HEK293T (cell line): ENCODE data around the gene FGF3.

Experiments
- CTCF ChIA-PET: fragments of 350-600 bp; formaldehyde crosslinking; extraction: SDS; loops from one replicate; lab custom pipeline; 2021; ENCODE audit warnings: antibody characterized with exemption, inconsistent platforms; lab: Yijun Ruan, JAX
- POLR2A ChIA-PET: fragments of 350-600 bp; formaldehyde crosslinking; extraction: SDS; loops from one replicate; lab custom pipeline; 2020; ENCODE audit warnings: antibody characterized with exemption, inconsistent platforms; lab: Yijun Ruan, JAX
- DNase-seq: peaks from one replicate; pipeline ENCODE4 v3.0.0; 2012; ENCODE audit warnings: mixed read lengths; ENCODE audit errors: extremely low spot score
- ARNT ChIP-seq: fragments of 450-650 bp; IDR thresholded peaks from 2 replicates; pipeline ENCODE4 v1.6.1; 2017; ENCODE audit warnings: mild to moderate bottlenecking
- BHLHE40 ChIP-seq: fragments of 450-650 bp; IDR thresholded peaks from 2 replicates; pipeline ENCODE4 v1.6.1; 2016; ENCODE audit warnings: mild to moderate bottlenecking, moderate library complexity, borderline replicate concordance
- CTBP1 ChIP-seq: fragments of 450-650 bp; IDR thresholded peaks from 2 replicates; pipeline ENCODE4 v1.6.1; 2016; ENCODE audit warnings: borderline replicate concordance
- ELF4 ChIP-seq: fragments of 450-650 bp; IDR thresholded peaks from 2 replicates; pipeline ENCODE4 v1.6.1; 2017; ENCODE audit warnings: antibody characterized with exemption
- FOXA1 ChIP-seq: fragments of 450-650 bp; IDR thresholded peaks from 2 replicates; pipeline ENCODE4 v1.6.1; 2016; ENCODE audit warnings: mild to moderate bottlenecking
- FOXK2 ChIP-seq: fragments of 450-650 bp; IDR thresholded peaks from 2 replicates; pipeline ENCODE4 v1.6.1; 2016; ENCODE audit warnings: mild to moderate bottlenecking
- FOXM1 ChIP-seq: fragments of 450-650 bp; IDR thresholded peaks from 2 replicates; pipeline ENCODE4 v1.6.1; 2017; ENCODE audit warnings: mild to moderate bottlenecking, borderline replicate concordance
- HDGF ChIP-seq: fragments of 450-650 bp; IDR thresholded peaks from 2 replicates; pipeline ENCODE4 v1.6.1; 2017; ENCODE audit warnings: antibody characterized with exemption, borderline replicate concordance
- L3MBTL2 ChIP-seq: fragments of 450-650 bp; conservative IDR thresholded peaks from 2 replicates; pipeline ENCODE4 v1.6.1; 2016; ENCODE audit warnings: mild to moderate bottlenecking
- LEF1 ChIP-seq: fragments of 450-650 bp; IDR thresholded peaks from 2 replicates; pipeline ENCODE4 v1.6.1; 2017; ENCODE audit warnings: mild to moderate bottlenecking, borderline replicate concordance
- NFRKB ChIP-seq: fragments of 450-650 bp; IDR thresholded peaks from 2 replicates; pipeline ENCODE4 v1.6.1; 2016; ENCODE audit warnings: mild to moderate bottlenecking, moderate library complexity
- PKNOX1 ChIP-seq: fragments of 450-650 bp; IDR thresholded peaks from 2 replicates; pipeline ENCODE4 v1.6.1; 2016
- SP1 ChIP-seq: fragments of 450-650 bp; IDR thresholded peaks from 2 replicates; pipeline ENCODE4 v1.6.1; 2017
- SUZ12 ChIP-seq: fragments of 450-650 bp; IDR thresholded peaks from 2 replicates; pipeline ENCODE4 v1.6.1; 2016; ENCODE audit warnings: mild to moderate bottlenecking
- TARDBP ChIP-seq: fragments of 450-650 bp; IDR thresholded peaks from 2 replicates; pipeline ENCODE4 v1.6.1; 2016
- ZNF384 ChIP-seq: fragments of 450-650 bp; IDR thresholded peaks from 2 replicates; pipeline ENCODE4 v1.6.1; 2016

The FGF3 gene

GRCh38 chr11:69803604-69804218 lies 15.5 kb downstream of the FGF3 start:
- DNase-seq: no peak
- TF ChIP-seq BHLHE40 (no peak), LEF1 (no peak), FOXK2 (no peak), ZNF384 (no peak), SUZ12 (no peak), SP1 (no peak), ARNT (no peak), FOXA1 (no peak), ELF4 (no peak), PKNOX1 (no peak), TARDBP (no peak), L3MBTL2 (no peak), NFRKB (no peak), FOXM1 (no peak), HDGF (no peak)
- CTCF ChIA-PET: interaction anchor here (0.6 kb wide), 1 partner anchor 115 kb away, joined by 3 read pairs; no protein-coding TSS in a partner anchor
- POLR2A ChIA-PET: no interaction called here

- ChIA-PET POLR2A (no interaction called here), CTCF (interaction anchor here (0.6 kb wide), 1 partner anchor 116 kb away, joined by 3 read pairs; no protein-coding TSS in a partner anchor)
- TF ChIP-seq ZNF384 (no peak), ARNT (no peak), FOXM1 (no peak), FOXA1 (no peak), CTBP1 (no peak), ELF4 (no peak)
- no peak for DNase-seq
Observed at GRCh38 chr11:69803022-69803421, 16.2 kb downstream of the FGF3 start.

- no peak for TF ChIP-seq LEF1
- no peak for TF ChIP-seq ARNT
- DNase-seq: no peak
- CTCF ChIA-PET: no interaction called here
- POLR2A ChIA-PET: no interaction called here
Observed at GRCh38 chr11:69802590-69802989, 16.6 kb downstream of the FGF3 start.

GRCh38 chr11:69801513-69802335 lies 17.5 kb downstream of the FGF3 start:
- peak; percentile 68 for DNase-seq
- CTCF ChIA-PET: no interaction called here
- TF ChIP-seq PKNOX1: no peak
- no peak for TF ChIP-seq ELF4
- no peak for TF ChIP-seq SUZ12
- no peak for TF ChIP-seq CTBP1
- no peak for TF ChIP-seq TARDBP
- no peak for TF ChIP-seq ZNF384
- TF ChIP-seq BHLHE40: no peak
- no peak for TF ChIP-seq L3MBTL2
- no peak for TF ChIP-seq LEF1
- TF ChIP-seq FOXK2: no peak
- TF ChIP-seq FOXA1: no peak
- no peak for TF ChIP-seq SP1
- no peak for TF ChIP-seq ARNT
- TF ChIP-seq HDGF: no peak
- POLR2A ChIA-PET: no interaction called here

GRCh38 chr11:69800278-69800677 lies 18.9 kb downstream of the FGF3 start:
- ChIA-PET CTCF (no interaction called here), POLR2A (no interaction called here)
- no peak for DNase-seq
- no peak for TF ChIP-seq PKNOX1
- TF ChIP-seq FOXM1: no peak
- no peak for TF ChIP-seq LEF1
- no peak for TF ChIP-seq FOXA1
- TF ChIP-seq CTBP1: no peak
- TF ChIP-seq ZNF384: no peak
- no peak for TF ChIP-seq NFRKB
- TF ChIP-seq HDGF: no peak
- no peak for TF ChIP-seq SUZ12
- no peak for TF ChIP-seq ELF4
- no peak for TF ChIP-seq ARNT
- TF ChIP-seq L3MBTL2: no peak
- no peak for TF ChIP-seq SP1
- no peak for TF ChIP-seq FOXK2
- no peak for TF ChIP-seq TARDBP
- TF ChIP-seq BHLHE40: no peak

GRCh38 chr11:69799582-69799981 lies 19.6 kb downstream of the FGF3 start:
- ChIA-PET CTCF (no interaction called here), POLR2A (no interaction called here)
- TF ChIP-seq ELF4: no peak
- TF ChIP-seq BHLHE40: no peak
- TF ChIP-seq CTBP1: no peak
- no peak for TF ChIP-seq SUZ12
- TF ChIP-seq NFRKB: no peak
- TF ChIP-seq ARNT: no peak
- no peak for TF ChIP-seq FOXM1
- TF ChIP-seq HDGF: no peak
- TF ChIP-seq FOXK2: no peak
- TF ChIP-seq LEF1: no peak
- TF ChIP-seq ZNF384: no peak
- no peak for TF ChIP-seq FOXA1
- no peak for TF ChIP-seq TARDBP
- peak; percentile 77 for DNase-seq
